GM19324 (cell line): ENCODE results near the gene PTPRZ1.

Experiments used
- ATAC-seq: cut with Tn5 transposase; IDR thresholded peaks from one replicate; pipeline ENCODE4 v1.9.1; 2021; ENCODE audit warnings: mild to moderate bottlenecking, moderate library complexity; ENCODE audit not compliant: unreplicated experiment, low FRiP score

Gene PTPRZ1

DNA sequence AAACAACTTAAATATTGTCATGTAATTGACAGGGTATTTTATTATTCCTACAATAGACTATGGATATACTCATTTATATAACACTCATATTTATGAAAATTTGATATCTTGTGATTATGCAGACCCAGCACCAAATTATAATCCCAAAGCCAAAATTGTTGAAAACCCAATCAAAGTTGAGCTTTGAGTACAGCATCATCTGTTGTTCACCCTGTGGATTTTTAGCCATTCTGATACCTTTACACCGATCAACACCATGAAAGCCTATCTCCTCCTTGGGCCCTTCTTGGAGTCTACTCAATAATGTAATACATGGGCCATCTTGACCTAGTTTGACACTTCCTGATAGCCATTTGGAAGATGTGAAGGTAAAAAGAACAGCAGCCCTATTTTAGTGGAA is 221.6 kb downstream of the PTPRZ1 start:
- no peak for ATAC-seq

- ATAC-seq: no peak
Measured at GRCh38 chr7:122095642-122096041, 222.7 kb downstream of the PTPRZ1 start.

DNA sequence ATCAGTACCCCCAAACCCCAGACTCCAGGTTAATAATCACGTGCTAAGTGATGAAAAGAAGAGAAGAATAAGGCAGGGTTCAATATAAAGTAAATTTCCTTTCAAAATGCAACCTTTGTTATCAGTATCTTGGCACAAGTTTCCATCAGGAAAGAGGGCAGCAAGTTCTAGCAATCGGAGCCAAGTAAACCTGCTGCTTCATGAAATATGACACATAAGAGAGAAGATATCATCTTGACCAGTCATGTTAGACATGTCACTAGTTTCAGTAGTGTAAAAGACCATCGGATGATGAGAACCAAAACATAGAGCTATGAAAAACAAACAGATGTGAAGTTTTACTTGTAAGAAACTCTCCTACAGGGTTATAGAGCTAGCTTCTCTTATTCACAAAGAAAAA is 227.1 kb downstream of the PTPRZ1 start:
- no peak for ATAC-seq

- no peak for ATAC-seq
Measured at GRCh38 chr7:122103064-122103463, 230.1 kb downstream of the PTPRZ1 start.
